ENCODE results near the gene STEAP2. TPM values are rescaled to one million over a fixed set of nuclear protein-coding genes. Genes with fewer than 3 reads are reported as not detected.

The STEAP2 gene
- total RNA-seq, 1 donor from 2014 or later, result 29.9 TPM

GRCh38 chr7:90192876-90193750, 18.4 kb upstream of the STEAP2 start:
- no peak for DNase-seq (ENCODE audit: low spot score)

DNA sequence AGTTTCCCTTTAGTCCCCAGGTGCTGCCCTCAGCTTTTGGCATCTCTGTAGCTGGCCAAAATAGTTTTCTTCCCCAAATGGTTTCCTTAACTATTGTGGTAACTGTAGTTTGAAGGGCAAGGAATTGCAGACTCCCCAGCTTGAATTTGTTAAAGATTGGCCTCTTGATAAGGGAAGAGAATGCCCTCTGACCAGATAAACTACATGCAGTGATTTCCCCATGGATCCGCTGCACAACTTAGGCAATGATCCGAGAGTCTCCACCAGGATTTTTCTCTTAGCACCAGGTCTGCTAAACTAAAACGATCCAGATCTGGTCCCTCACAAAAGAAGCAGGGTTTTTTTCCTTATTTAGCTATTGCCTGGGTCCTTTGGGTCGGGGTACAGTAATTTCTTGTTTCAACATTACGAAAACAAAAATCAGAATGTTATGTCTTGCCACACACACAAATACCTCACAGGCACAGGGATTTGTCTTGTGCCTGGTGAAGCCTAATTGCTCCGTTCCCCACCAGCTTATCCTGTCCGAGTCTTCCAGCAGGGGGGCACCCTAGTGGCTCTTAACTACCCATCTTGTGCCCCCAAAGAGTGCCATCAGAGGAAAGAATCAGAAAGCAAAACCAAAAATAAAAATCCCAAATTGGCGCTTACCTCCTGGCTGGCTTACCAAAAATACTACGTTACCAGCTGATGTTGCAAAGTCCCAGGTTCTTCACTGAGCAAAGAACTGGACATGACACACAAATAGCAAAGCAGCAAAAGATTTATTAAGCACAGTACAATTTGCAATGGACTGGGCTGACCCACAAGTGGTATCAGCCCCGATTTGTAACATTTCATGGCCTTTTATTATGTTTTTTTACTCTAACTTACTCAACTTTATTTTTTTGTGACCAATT, 16.4 kb upstream of the STEAP2 start:
- no peak for DNase-seq (ENCODE audit: low spot score)

DNA sequence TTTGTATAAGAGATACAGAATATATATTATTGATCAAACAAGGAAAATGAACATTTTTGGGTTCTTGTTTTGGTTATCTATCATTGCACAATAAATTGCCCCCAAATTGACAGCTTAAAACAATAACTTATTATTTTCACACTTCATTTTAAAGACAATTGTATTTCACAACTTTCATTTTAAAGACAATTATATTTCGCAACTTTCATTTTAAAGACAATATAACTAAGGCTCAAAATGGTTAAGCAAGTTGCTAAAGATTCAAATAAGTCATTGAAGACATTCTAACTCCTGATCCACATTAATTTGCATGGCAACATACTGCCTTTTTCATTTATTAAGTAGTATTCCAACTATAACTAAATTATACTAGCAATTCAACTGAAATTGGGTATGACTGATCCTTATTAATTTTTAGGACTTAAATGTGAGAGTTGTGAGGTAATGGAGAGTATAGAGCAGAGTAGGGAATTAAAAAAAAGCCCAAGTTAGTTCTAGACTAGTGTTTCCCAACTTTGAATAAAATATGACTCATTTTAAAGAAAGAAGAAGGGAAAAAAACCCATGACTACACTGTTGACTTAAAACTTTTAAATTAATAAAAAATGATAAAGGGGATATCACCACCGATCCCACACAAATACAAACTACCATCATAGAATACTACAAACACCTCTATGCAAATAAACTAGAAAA, 9.9 kb upstream of the STEAP2 start:
- no peak for DNase-seq (ENCODE audit: low spot score)

GRCh38 chr7:90207956-90208355, 3.6 kb upstream of the STEAP2 start:
- DNase-seq (ENCODE audit: low spot score), result no peak

DNA sequence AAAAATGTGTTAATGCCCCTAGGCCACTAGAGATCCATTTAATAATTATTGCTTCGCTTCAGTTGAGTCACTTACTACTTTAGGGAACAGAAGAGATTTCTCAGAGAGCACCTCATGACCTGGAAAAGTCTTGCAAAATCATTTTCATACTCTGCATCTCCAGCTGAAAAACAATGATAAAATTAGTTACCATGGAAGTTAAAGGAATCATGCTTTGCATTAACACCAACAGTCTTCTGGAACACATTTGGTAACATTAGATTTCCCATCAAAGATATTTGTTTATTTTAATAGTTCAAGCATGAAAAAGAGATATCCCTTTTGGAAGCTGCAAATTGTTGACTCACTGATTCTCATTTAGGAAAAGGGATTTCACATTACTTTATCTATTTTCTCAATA, 1.8 kb upstream of the STEAP2 start:
- no peak for DNase-seq (ENCODE audit: low spot score)

DNA sequence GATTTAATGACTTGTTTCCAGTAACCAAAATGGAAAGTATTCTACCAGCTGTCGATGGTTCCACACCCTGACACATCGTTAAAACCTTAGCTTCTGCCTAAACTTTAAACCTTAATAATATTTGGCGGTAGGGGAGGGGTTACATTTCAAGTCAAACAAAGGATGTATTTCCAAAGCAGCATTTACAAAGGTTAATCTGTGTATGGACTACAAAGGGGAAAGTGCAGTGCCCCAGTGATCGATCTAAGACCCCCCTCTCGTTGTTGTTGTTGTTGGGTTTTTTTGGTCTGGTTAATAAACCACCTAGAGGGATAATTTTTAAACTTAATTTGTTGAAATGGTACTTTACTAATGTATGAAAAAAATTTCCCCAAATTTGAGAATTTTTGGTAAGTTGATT, 1.1 kb upstream of the STEAP2 start:
- DNase-seq (ENCODE audit: low spot score), result no peak

DNA sequence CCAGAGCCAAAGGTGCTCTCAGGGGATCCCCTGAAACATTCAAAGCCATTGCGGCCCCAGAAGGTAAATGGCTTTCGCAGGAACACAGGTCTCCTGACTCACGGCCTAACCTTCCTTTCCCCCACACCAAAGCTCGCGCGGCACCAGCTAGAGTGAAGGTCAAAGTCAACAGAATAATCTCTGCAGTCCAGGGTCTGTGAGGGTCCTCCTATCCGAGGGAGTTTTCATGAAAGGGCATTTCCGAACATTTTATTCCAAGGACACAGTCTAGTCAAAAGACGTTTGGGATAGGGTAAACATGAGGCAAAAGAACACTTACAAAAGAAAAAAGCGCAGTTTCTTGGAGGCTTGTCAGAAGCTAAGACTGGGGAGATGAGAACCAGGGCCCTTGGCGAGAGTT, 559 bp upstream of the STEAP2 start:
- no peak for DNase-seq (ENCODE audit: low spot score)

GRCh38 chr7:90212149-90212495, 582 bp downstream of the STEAP2 start:
- no peak for DNase-seq (ENCODE audit: low spot score)

GRCh38 chr7:90213521-90213920, 2.0 kb downstream of the STEAP2 start:
- no peak for DNase-seq (ENCODE audit: low spot score)

DNA sequence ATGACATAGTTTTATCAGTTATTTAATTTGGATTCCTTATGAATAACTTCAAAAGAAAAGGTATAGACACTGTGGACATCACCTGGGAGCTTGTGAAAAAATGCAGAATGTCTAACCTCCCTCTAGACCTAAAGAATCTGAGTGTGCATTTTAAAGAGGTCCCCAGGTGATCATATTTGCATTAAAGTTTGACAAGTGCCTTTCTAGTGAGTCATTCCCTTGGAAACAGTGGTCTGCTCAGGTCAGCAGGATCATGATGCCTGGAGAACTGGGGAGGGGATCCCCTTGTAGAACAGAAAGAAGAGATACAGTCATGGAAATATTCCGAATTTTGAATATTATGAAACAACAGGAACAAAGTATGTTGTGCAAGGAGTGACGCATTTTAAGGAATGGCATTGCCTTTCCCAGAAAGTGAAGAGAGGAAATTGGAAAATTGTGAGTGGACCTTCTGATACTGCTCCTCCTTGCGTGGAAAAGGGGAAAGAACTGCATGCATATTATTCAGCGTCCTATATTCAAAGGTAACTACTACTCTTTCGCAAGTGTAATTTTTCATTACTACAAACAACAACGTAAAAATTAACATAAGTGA, 4.6 kb downstream of the STEAP2 start:
- no peak for DNase-seq (ENCODE audit: low spot score)

DNA sequence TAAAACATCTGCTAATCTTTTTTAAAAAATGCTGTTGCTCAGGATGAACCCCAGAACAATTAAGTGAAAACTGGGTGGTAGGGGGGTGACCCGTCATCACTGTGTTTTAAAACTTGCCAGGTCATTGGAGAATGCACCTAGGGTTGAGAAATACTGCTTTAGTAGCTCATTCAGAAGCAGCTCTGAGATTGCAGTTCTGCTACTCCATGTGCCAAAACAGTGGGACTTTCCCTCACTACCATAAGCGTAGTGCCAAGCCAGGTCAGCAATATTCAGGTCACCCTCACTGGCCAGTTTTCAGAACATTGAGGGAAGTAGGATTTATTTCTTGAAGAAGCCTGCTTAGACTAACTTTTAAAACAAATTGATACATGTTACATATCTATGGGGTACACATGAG, 5.2 kb downstream of the STEAP2 start:
- DNase-seq (ENCODE audit: low spot score), result no peak

DNA sequence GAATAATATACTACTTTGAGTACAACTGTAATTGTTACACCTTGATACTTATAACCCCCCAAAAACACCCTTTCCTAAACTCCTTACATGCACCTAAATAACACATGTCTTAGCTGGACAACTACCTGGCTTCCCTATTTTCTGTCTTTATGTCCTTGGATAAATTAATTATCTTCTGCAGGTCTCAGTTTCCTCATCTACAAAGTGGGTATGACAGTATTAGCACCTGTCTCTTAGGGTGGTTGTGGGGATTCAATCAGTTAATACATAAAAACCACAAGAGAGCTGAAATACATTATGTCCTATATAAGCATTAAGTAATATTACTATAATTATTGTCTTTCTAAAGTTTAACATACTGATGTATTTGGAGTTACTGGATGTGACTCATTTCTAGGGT, 10.8 kb downstream of the STEAP2 start:
- DNase-seq (ENCODE audit: low spot score), result no peak

GRCh38 chr7:90222811-90223725, 11.5 kb downstream of the STEAP2 start:
- no peak for DNase-seq (ENCODE audit: low spot score)

- DNase-seq (ENCODE audit: low spot score), result no peak
Measured at GRCh38 chr7:90224195-90224594, 12.7 kb downstream of the STEAP2 start.

DNA sequence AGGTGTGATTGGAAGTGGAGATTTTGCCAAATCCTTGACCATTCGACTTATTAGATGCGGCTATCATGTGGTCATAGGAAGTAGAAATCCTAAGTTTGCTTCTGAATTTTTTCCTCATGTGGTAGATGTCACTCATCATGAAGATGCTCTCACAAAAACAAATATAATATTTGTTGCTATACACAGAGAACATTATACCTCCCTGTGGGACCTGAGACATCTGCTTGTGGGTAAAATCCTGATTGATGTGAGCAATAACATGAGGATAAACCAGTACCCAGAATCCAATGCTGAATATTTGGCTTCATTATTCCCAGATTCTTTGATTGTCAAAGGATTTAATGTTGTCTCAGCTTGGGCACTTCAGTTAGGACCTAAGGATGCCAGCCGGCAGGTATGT, 13.6 kb downstream of the STEAP2 start:
- DNase-seq (ENCODE audit: low spot score), result no peak

- DNase-seq (ENCODE audit: low spot score), result no peak
Measured at GRCh38 chr7:90225601-90226000, 14.1 kb downstream of the STEAP2 start.

DNA sequence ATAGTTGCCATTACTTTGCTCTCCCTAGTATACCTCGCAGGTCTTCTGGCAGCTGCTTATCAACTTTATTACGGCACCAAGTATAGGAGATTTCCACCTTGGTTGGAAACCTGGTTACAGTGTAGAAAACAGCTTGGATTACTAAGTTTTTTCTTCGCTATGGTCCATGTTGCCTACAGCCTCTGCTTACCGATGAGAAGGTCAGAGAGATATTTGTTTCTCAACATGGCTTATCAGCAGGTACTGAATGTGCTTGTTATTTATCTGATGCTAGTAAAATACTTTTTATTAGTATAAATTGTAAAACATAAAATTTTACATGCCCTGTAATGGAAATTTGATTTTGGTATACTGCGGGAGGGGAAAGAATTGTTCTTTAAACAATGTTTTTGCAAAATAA, 15.7 kb downstream of the STEAP2 start:
- DNase-seq (ENCODE audit: low spot score), result no peak

DNA sequence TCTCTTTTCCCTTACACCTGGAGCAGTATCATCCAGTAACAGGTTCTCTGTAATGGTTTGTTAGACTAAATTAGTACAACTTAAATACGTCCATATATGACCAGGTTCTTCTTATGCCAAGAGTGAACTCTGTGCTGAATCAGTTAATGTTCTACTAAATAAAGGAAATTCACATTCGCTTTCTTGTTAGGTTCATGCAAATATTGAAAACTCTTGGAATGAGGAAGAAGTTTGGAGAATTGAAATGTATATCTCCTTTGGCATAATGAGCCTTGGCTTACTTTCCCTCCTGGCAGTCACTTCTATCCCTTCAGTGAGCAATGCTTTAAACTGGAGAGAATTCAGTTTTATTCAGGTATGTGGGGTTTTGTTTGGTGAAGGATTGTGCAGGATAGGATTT, 18.1 kb downstream of the STEAP2 start:
- DNase-seq (ENCODE audit: low spot score), result no peak

DNA sequence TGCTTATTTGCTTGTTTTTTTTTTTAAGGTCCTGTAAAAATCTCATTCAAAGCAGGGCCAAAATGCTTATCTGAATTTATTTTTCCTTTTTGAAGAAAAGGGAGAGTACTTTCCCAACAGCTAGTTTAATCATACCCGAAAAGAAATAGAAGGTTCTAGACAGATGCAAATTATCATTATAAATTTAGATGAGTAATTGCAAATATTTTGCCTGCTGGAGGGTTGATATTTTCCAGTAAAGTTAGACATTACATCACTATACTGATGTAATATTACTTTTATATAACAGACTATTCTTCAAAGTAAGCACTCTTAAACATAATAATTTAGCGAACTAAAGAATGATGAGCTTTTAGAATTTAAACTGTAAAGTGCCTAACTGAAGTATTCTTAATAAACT, 19.3 kb downstream of the STEAP2 start:
- DNase-seq (ENCODE audit: low spot score), result no peak

DNA sequence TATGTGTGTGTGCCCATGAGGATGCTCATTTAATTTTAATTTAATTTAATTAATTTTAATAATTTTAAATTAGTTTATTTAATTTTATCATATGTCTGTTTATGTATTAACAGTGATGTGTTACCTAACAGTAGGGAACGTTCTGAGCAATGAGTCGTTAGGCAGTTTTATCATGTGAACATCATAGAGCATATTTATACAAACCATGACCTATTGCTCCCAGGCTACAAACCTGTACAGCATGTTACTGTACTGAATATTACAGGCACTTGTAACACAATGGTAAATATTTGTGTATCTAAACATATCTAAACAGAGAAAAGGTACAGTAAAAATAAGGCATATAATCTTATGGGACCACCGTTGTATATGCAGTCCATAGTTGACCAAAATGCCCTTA, 19.8 kb downstream of the STEAP2 start:
- DNase-seq (ENCODE audit: low spot score), result no peak
